CD14-positive monocyte (primary cell): ENCODE measurements around the gene ODAD2. TPM values are rescaled to one million over a fixed set of nuclear protein-coding genes. Genes with fewer than 3 reads are reported as not detected.

Experiments
- DNase-seq, 3 donors: peaks; one replicate each; pipeline ENCODE4 v3.0.0-alpha.2; 2011 to 2022
- H2AFZ ChIP-seq: 2 replicates; pipeline ENCODE4 v1.6.0; 2012; ENCODE audit warnings: mild to moderate bottlenecking, low read depth, low read length, inconsistent platforms; ENCODE audit not compliant: insufficient read depth, poor library complexity, severe bottlenecking
- H3K27ac ChIP-seq, 2 donors: 1 replicate in 1 of 2; 2 replicates in 1 of 2; pipeline ENCODE4 v1.5.1; 2012 to 2013; ENCODE audit warnings: low read length in 2 of 2, control low read depth in 1 of 2, inconsistent platforms in 1 of 2, low read depth in 1 of 2, mild to moderate bottlenecking in 1 of 2
- H3K27me3 ChIP-seq, 2 donors: one replicate each; pipeline versions ENCODE4 v1.6.0 to v1.6.1; 2011 to 2013; ENCODE audit warnings: low read length in 2 of 2; ENCODE audit not compliant: control insufficient read depth in 2 of 2, insufficient read depth in 2 of 2
- H3K36me3 ChIP-seq, 2 donors: replicated peaks in 1 of 2; 1 replicate in 1 of 2; 2 replicates in 1 of 2; pipeline versions ENCODE4 v1.5.1 to v1.6.1; 2012 to 2013; ENCODE audit warnings: low read length in 2 of 2, control low read depth in 1 of 2, inconsistent platforms in 1 of 2, mild to moderate bottlenecking in 1 of 2; ENCODE audit not compliant: insufficient read depth in 2 of 2, control insufficient read depth in 1 of 2
- H3K4me1 ChIP-seq, 2 donors: 1 replicate in 1 of 2; 2 replicates in 1 of 2; pipeline versions ENCODE4 v1.5.1 to v1.6.1; 2012 to 2013; ENCODE audit warnings: low read length in 2 of 2, control low read depth in 1 of 2, inconsistent platforms in 1 of 2, mild to moderate bottlenecking in 1 of 2, moderate library complexity in 1 of 2; ENCODE audit not compliant: insufficient read depth in 2 of 2, control insufficient read depth in 1 of 2
- H3K4me2 ChIP-seq: replicated peaks from 2 replicates; pipeline ENCODE3; 2012; ENCODE audit warnings: low read length, moderate library complexity, mild to moderate bottlenecking; ENCODE audit not compliant: poor library complexity, severe bottlenecking; ENCODE audit errors: extremely low read depth
- H3K4me3 ChIP-seq, 3 experiments: fragments of 200-600 bp in 1 of 3; sonication (generic) in 1 of 3; replicated peaks in 1 of 3; 1 replicate in 2 of 3; 2 replicates in 1 of 3; pipeline ENCODE4 v1.5.1; 2011 to 2013; ENCODE audit warnings: low read length in 3 of 3, mild to moderate bottlenecking in 3 of 3, control low read depth in 2 of 3, low read depth in 2 of 3, inconsistent platforms in 1 of 3, moderate library complexity in 1 of 3
- H3K79me2 ChIP-seq: 2 replicates; pipeline ENCODE4 v1.6.0; 2012; ENCODE audit warnings: mild to moderate bottlenecking, control low read depth, inconsistent platforms, low read length, moderate library complexity; ENCODE audit not compliant: insufficient read depth
- H3K9ac ChIP-seq: 2 replicates; pipeline ENCODE4 v1.6.0; 2017; ENCODE audit warnings: low read length, mild to moderate bottlenecking; ENCODE audit not compliant: insufficient read depth, poor library complexity, severe bottlenecking
- H3K9me3 ChIP-seq, 2 donors: replicated peaks in 1 of 2; 1 replicate in 1 of 2; 2 replicates in 1 of 2; pipeline versions ENCODE4 v1.5.1 to v1.6.1; 2012 to 2013; ENCODE audit warnings: low read length in 2 of 2, control low read depth in 1 of 2; ENCODE audit not compliant: control insufficient read depth in 1 of 2, insufficient read depth in 1 of 2
- H4K20me1 ChIP-seq: 2 replicates; pipeline ENCODE4 v1.6.0; 2012; ENCODE audit warnings: mild to moderate bottlenecking, low read length, control low read depth, moderate library complexity; ENCODE audit not compliant: insufficient read depth
- H3K27ac Mint-ChIP-seq, 7 donors: one replicate each; pipeline ENCODE4 v1.8.0; 2020; ENCODE audit warnings: mild to moderate bottlenecking in 7 of 7, mixed read lengths in 7 of 7, moderate library complexity in 6 of 7, inconsistent platforms in 2 of 7
- H3K27me3 Mint-ChIP-seq, 3 donors: one replicate each; pipeline ENCODE4 v1.8.0; 2021 to 2022; ENCODE audit warnings: low read depth in 3 of 3, mild to moderate bottlenecking in 3 of 3, mixed read lengths in 3 of 3, moderate library complexity in 3 of 3, inconsistent platforms in 1 of 3
- H3K36me3 Mint-ChIP-seq, 2 donors: one replicate each; pipeline ENCODE4 v1.8.0; 2020; ENCODE audit warnings: mixed read lengths in 2 of 2, inconsistent platforms in 1 of 2, mild to moderate bottlenecking in 1 of 2
- H3K4me1 Mint-ChIP-seq: one replicate; pipeline ENCODE4 v1.8.0; 2020; ENCODE audit warnings: mild to moderate bottlenecking, mixed read lengths
- H3K4me3 Mint-ChIP-seq, 2 donors: one replicate each; pipeline ENCODE4 v1.8.0; 2020; ENCODE audit warnings: mild to moderate bottlenecking in 2 of 2, mixed read lengths in 2 of 2, moderate library complexity in 1 of 2
- H3K9me3 Mint-ChIP-seq, 7 donors: one replicate each; pipeline ENCODE4 v1.8.0; 2020 to 2022; ENCODE audit warnings: mixed read lengths in 7 of 7, mild to moderate bottlenecking in 6 of 7, moderate library complexity in 6 of 7, inconsistent platforms in 2 of 7
- CTCF ChIP-seq: fragments of 200-600 bp; IDR thresholded peaks from one replicate; pipeline ENCODE4 v1.8.0; 2022; ENCODE audit warnings: antibody characterized with exemption, mild to moderate bottlenecking
- WGBS: methylation state at CpG from one replicate; pipeline ENCODE4 v1.1.5; 2013; ENCODE audit warnings: missing lambda C conversion rate; ENCODE audit not compliant: insufficient coverage; 5-methylcytosine and 5-hydroxymethylcytosine counted together
- intact Hi-C, 2 donors: fragments of 100-400 bp; cut with micrococcal nuclease; formaldehyde crosslinking; loops; one replicate each; pipeline versions ENCODE4 v1.15.0 to v1.15.1; 2023
- polyA plus RNA-seq, 3 donors: library from polyadenylated mRNA; depleted of rRNA in 1 of 3; unstranded in 2 of 3; stranded (reverse) in 1 of 3; fragments of 300-500 nt in 2 of 3; fragments of >200 nt in 1 of 3; fragmentation: Illumina TruSeq in 2 of 3; gene quantifications; 1 replicate in 2 of 3; 2 replicates in 1 of 3; pipeline ENCODE4 v1.2.3, GENCODE V29; 2012 to 2021

ODAD2 gene
- polyA plus RNA-seq, 3 donors, result not detected

- no peak for DNase-seq
- Histone ChIP-seq H4K20me1 (no peaks in the 10 kb centered on the region), H3K36me3 (no peaks in the 10 kb centered on the region), H3K4me1 (no peaks in the 10 kb centered on the region), H3K9me3 (no peaks in the 10 kb centered on the region), H3K4me2 (no peak overlapping the region), H3K79me2 (no peaks in the 10 kb centered on the region), H2AFZ (no peak overlapping the region), H3K27me3 (no peaks in the 10 kb centered on the region), H3K4me3 (no peak overlapping the region), H3K9ac (no peak overlapping the region), H3K27ac (no peak overlapping the region)
- Mint-ChIP-seq H3K9me3 (peaks cover 0 to 5% (median 3%) of the 10 kb centered on the region in 7 donors), H3K27me3 (peaks cover 2 to 10% (median 7%) of the 10 kb centered on the region in 3 donors), H3K27ac (no peak overlapping the region), H3K36me3 (no peaks in the 10 kb centered on the region), H3K4me3 (no peak overlapping the region), H3K4me1 (peaks cover 4% of the 10 kb centered on the region)
- TF ChIP-seq CTCF, result no peak
- intact Hi-C loops, result no loop called here
- 33% methylated on average over 1 of the region's 2 CpGs for WGBS
Measured at GRCh38 chr10:28012990-28013515, 14.2 kb upstream of the ODAD2 start.

- H3K9ac ChIP-seq, result no peak overlapping the region
- no peaks in the 10 kb centered on the region for H3K79me2 ChIP-seq
- H3K36me3 Mint-ChIP-seq, result no peaks in the 10 kb centered on the region
- H3K9me3 Mint-ChIP-seq, result peaks cover 0 to 9% (median 3%) of the 10 kb centered on the region in 7 donors
- no peaks in the 10 kb centered on the region for H3K4me1 ChIP-seq
- no peaks in the 10 kb centered on the region for H3K27me3 ChIP-seq
- H3K27ac Mint-ChIP-seq, result no peak overlapping the region
- H3K36me3 ChIP-seq, result no peaks in the 10 kb centered on the region
- H3K9me3 ChIP-seq, result no peaks in the 10 kb centered on the region
- no peak for DNase-seq
- H3K27me3 Mint-ChIP-seq, result peaks cover 2 to 10% (median 10%) of the 10 kb centered on the region in 3 donors
- intact Hi-C loops, result no loop called here
- WGBS, result 100% methylated on average over 1 of the region's 1 CpG
- no peaks in the 10 kb centered on the region for H4K20me1 ChIP-seq
- no peak for TF ChIP-seq CTCF
- no peak overlapping the region for H3K4me2 ChIP-seq
- no peak overlapping the region for H2AFZ ChIP-seq
- H3K4me1 Mint-ChIP-seq, result peaks cover 4% of the 10 kb centered on the region
- no peak overlapping the region for H3K4me3 Mint-ChIP-seq
- no peak overlapping the region for H3K27ac ChIP-seq
- no peak overlapping the region for H3K4me3 ChIP-seq
Measured at GRCh38 chr10:28010821-28011220, 11.9 kb upstream of the ODAD2 start.
